Gastroesophageal sphincter (tissue), 4 donors: ENCODE measurements around the gene RBMY1B. TPM values are rescaled to one million over a fixed set of nuclear protein-coding genes. Genes with fewer than 3 reads are reported as not detected.
"Not testable (repeated sequence)": the region's sequence is repeated elsewhere in the genome, so short reads cannot be mapped to it uniquely, and the experiment has no call there.

Experiments
- ATAC-seq: fragments of 150-250 bp; one replicate; pipeline ENCODE4 v1.9.1; 2016; ENCODE audit warnings: mild to moderate bottlenecking, moderate library complexity
- H3K27ac ChIP-seq, 4 donors: fragments of 200-600 bp; sonication (generic) in 3 of 4; 1 replicate in 3 of 4; 2 replicates in 1 of 4; pipeline ENCODE4 v1.5.1; 2016 to 2019
- H3K27me3 ChIP-seq: fragments of 200-600 bp; sonication (generic); one replicate; pipeline ENCODE4 v1.5.1; 2019
- H3K36me3 ChIP-seq, 2 donors: fragments of 200-600 bp; sonication (generic); one replicate each; pipeline ENCODE4 v1.5.1; 2019; ENCODE audit warnings: control low read depth in 1 of 2
- H3K4me1 ChIP-seq, 3 donors: fragments of 200-600 bp; sonication (generic); 1 replicate in 2 of 3; 2 replicates in 1 of 3; pipeline ENCODE4 v1.5.1; 2016 to 2019; ENCODE audit warnings: control low read depth in 2 of 3
- H3K4me3 ChIP-seq, 2 donors: fragments of 200-600 bp; sonication (generic); one replicate each; pipeline ENCODE4 v1.5.1; 2019; ENCODE audit warnings: mild to moderate bottlenecking in 1 of 2, moderate library complexity in 1 of 2
- H3K9me3 ChIP-seq, 3 donors: fragments of 200-600 bp; sonication (generic); one replicate each; pipeline ENCODE4 v1.5.1; 2017 to 2019; ENCODE audit warnings: control low read depth in 2 of 3
- CTCF ChIP-seq, 4 experiments: fragments of 200-600 bp in 2 of 4; fragments of 450-650 bp in 2 of 4; sonication (generic) in 1 of 4; IDR thresholded peaks; one replicate each; pipeline ENCODE4 v1.5.1; 2017 to 2019; ENCODE audit warnings: antibody characterized with exemption in 4 of 4, mild to moderate bottlenecking in 2 of 4, moderate library complexity in 2 of 4
- EP300 ChIP-seq: sonication (generic); formaldehyde crosslinking; IDR thresholded peaks from one replicate; pipeline ENCODE4 v1.6.1; 2017; ENCODE audit warnings: antibody characterized with exemption, mild to moderate bottlenecking
- POLR2A ChIP-seq, 2 donors: fragments of 450-650 bp; IDR thresholded peaks; one replicate each; pipeline ENCODE4 v1.6.1; 2017; ENCODE audit warnings: antibody characterized with exemption in 2 of 2, mild to moderate bottlenecking in 2 of 2, moderate library complexity in 1 of 2
- POLR2AphosphoS5 ChIP-seq: sonication (generic); formaldehyde crosslinking; IDR thresholded peaks from one replicate; pipeline ENCODE4 v1.6.1; 2017; ENCODE audit warnings: antibody characterized with exemption
- WGBS, 2 donors: methylation state at CpG; one replicate each; pipeline ENCODE4 v1.1.5; 2018; ENCODE audit warnings: low coverage in 1 of 2; 5-methylcytosine and 5-hydroxymethylcytosine counted together
- total RNA-seq, 4 donors: library from RNA; depleted of rRNA; stranded (reverse); fragments of >200 nt; gene quantifications; one replicate each; pipeline ENCODE4 v1.1.0, GENCODE V29; 2016

RBMY1B gene
- not detected for total RNA-seq

GRCh38 chrY:21511038-21511437, at the start of gene RBMY1B:
TSS of gene RBMY1B (plus strand) at chrY:21511338. CDS start at chrY:21513351, 2,013 bp downstream.
- WGBS, 2 donors: no CpG with 5 or more reads among the region's 28 CpGs

GRCh38 chrY:21462915-21463314, 48.2 kb upstream of the RBMY1B start:
- H3K4me3 ChIP-seq, H3K4me1 ChIP-seq, H3K36me3 ChIP-seq, H3K27me3 ChIP-seq, H3K9me3 ChIP-seq, ATAC-seq, H3K27ac ChIP-seq: not testable (repeated sequence)
- WGBS, 2 donors: 82% methylated on average over 1 of the region's 1 CpG; no CpG with 5 or more reads in 1 of the 2 donors

More at GRCh38 chrY:21511038-21511437, at the start of gene RBMY1B:
- H3K4me1 ChIP-seq, H3K27ac ChIP-seq, H3K4me3 ChIP-seq, ATAC-seq, H3K36me3 ChIP-seq, H3K27me3 ChIP-seq, H3K9me3 ChIP-seq: not testable (repeated sequence)

GRCh38 chrY:21482967-21483366, 28.2 kb upstream of the RBMY1B start:
- no peak overlapping the region for H3K27ac ChIP-seq
- no peaks in the 10 kb centered on the region for H3K9me3 ChIP-seq
- WGBS, 2 donors: 45% methylated on average over 1 of the region's 1 CpG; no CpG with 5 or more reads in 1 of the 2 donors
- no peaks in the 10 kb centered on the region for H3K4me1 ChIP-seq
- TF ChIP-seq POLR2AphosphoS5 (no peak), CTCF (IDR thresholded peaks at IDR 0.05) (no peak), EP300 (no peak), POLR2A (IDR thresholded peaks at IDR 0.05) (no peak)
- no peaks in the 10 kb centered on the region for H3K27me3 ChIP-seq
- H3K4me3 ChIP-seq: no peak overlapping the region
- H3K36me3 ChIP-seq: no peaks in the 10 kb centered on the region
- ATAC-seq: no peak

- ATAC-seq, H3K4me1 ChIP-seq, H3K9me3 ChIP-seq, H3K27me3 ChIP-seq, H3K4me3 ChIP-seq, H3K27ac ChIP-seq, H3K36me3 ChIP-seq: not testable (repeated sequence)
- WGBS, 2 donors: no CpG with 5 or more reads among the region's 28 CpGs
Observed at GRCh38 chrY:21534579-21534978, 23.4 kb downstream of the RBMY1B start, which contains the start of gene RBMY1A1. TSS of gene RBMY1A1 (plus strand) at chrY:21534879. CDS start at chrY:21536892, 2,013 bp downstream.

GRCh38 chrY:21559316-21559984, 48.3 kb downstream of the RBMY1B start:
- not testable (repeated sequence) for H3K9me3 ChIP-seq, H3K27ac ChIP-seq, H3K4me1 ChIP-seq, ATAC-seq, H3K27me3 ChIP-seq, H3K36me3 ChIP-seq, H3K4me3 ChIP-seq
- no CpG with 5 or more reads among the region's 5 CpGs for WGBS, 2 donors

Other genes with a start within 250 kb of the RBMY1B start
- gene RBMY1A1, start 23.5 kb downstream of the RBMY1B start, total RNA-seq: not detected